Vagina (tissue), 2 donors: ENCODE measurements around the gene TNNT2.

Experiments
- CTCF ChIP-seq, 3 experiments: fragments of 450-650 bp in 2 of 3; fragments of 200-600 bp in 1 of 3; sonication (generic) in 1 of 3; IDR thresholded peaks; one replicate each; pipeline ENCODE4 v1.5.1; 2017 to 2019; ENCODE audit warnings: antibody characterized with exemption in 3 of 3, mild to moderate bottlenecking in 2 of 3, moderate library complexity in 2 of 3
- POLR2A ChIP-seq, 2 donors: fragments of 450-650 bp; IDR thresholded peaks; one replicate each; pipeline ENCODE4 v1.6.1; 2017; ENCODE audit warnings: antibody characterized with exemption in 2 of 2, mild to moderate bottlenecking in 2 of 2, moderate library complexity in 2 of 2

GRCh38 chr1:201312298-201312697 is 65.2 kb downstream of the TNNT2 start:
- TF ChIP-seq CTCF (IDR thresholded peaks at IDR 0.05) (no peak), POLR2A (IDR thresholded peaks at IDR 0.05) (no peak)
